ENCODE measurements around the gene BRS3.
"Not testable (repeated sequence)": the region's sequence is repeated elsewhere in the genome, so short reads cannot be mapped to it uniquely, and the experiment has no call there.

Gene BRS3

DNA sequence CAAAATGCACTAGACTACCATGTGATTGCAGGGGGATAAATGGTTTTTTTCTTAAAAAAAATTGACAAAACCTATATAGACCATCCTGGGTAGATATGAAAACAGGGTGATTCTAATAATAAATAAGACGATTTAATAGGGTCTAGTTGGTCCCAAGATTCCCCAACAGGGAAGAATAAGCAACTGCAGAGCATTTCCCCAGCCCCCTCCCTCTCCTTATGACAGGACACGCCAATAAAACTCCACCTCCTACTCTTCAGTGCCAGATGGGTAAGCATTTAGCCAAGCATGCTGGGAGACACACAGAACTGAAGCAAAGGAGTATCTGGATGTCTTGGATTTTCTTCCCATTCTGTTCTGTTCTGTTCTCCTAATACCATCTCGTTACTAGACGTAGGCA is at the start of gene BRS3:
BRS3 (plus strand) TSS at position 301 of the 400 bp plus-strand sequence. CDS start 168 bp downstream, outside the sequence.
- DNase-seq: no peak

DNA sequence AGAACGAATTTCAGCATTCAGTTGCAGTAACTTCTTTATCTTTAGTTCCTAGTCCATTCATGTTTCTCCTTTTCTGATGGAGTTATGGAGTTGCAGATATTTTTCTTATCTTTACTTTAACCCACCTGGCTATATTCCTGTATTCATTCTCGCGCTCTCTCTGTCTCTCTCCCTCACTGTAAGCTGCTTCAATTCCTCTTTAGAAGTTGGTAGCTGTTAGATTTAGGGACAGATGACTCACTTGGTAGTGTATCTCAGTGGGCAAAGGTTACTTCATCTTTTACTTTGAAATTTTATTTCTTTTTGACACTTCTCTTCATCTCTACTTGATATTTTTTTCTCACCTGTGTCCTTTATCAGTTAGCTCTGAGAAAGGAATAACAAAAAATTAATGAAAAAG is 49.6 kb upstream of the BRS3 start:
- DNase-seq: no peak

DNA sequence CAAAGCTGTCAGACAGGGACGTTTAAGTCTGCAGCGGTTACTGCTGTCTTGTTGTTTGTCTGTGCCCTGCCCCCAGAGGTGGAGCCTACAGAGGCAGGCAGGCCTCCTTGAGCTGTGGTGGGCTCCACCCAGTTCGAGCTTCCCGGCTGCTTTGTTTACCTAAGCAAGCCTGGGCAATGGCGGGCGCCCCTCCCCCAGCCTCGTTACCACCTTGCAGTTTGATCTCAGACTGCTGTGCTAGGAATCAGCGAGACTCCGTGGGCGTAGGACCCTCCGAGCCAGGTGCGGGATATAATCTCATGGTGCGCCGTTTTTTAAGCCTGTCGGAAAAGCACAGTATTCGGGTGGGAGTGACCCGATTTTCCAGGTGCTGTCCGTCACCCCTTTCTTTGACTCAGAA is 42.1 kb upstream of the BRS3 start:
- not testable (repeated sequence) for DNase-seq

DNA sequence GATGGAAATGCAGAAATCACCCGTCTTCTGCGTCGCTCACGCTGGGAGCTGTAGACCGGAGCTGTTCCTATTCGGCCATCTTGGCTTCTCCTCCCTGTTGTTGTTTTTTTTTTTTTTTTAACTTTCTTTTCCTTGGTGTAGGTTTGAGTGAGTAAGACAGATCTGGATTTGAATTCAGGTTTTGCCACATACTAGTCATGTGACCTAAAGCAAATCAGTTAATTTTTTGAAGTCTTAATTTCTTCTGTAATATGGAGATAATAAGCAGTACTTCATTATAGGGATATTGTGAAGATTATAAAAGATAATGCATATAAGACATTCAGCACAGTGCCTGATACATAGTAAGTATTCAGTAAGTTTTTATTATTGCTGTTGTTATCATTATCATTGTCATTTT is 41.5 kb upstream of the BRS3 start:
- no peak for DNase-seq

DNA sequence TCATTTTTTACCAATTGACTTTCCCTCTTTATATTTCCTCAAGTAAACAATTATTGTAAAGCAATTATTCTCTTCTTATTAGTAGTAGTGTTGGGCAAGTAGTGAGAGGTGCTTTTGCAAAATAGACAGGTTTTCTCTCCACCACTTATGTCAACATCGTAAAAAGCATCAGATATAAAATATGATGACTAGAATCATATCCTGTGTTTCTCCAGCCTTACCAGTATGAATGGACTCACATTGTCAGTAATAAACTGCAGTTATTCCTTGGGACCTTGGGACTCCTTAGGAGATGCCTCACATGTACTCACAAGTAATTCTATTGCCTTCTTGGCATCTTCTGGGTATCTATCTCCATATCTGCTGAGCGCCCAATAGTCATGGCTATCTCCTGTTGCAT is 40.4 kb upstream of the BRS3 start:
- DNase-seq: no peak

DNA sequence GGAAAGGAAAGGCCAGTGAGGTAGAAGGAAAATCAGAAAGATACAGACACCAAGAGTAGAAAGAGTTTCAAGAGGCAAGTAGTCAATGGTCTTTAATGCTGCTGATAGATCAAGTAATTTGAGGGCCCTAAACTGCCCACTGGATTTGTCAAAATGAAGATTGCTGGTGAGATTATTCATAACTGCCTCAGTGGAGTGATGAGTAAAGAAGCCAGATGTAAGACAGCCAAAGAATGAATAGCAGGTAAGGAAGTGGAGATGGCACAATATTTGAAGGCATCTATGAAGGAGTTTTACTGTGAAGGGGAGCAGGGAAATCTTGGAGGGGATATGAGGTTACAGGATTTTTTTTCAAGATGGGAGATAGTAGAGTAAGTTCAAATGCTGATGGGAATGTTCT is 39.8 kb upstream of the BRS3 start:
- no peak for DNase-seq

DNA sequence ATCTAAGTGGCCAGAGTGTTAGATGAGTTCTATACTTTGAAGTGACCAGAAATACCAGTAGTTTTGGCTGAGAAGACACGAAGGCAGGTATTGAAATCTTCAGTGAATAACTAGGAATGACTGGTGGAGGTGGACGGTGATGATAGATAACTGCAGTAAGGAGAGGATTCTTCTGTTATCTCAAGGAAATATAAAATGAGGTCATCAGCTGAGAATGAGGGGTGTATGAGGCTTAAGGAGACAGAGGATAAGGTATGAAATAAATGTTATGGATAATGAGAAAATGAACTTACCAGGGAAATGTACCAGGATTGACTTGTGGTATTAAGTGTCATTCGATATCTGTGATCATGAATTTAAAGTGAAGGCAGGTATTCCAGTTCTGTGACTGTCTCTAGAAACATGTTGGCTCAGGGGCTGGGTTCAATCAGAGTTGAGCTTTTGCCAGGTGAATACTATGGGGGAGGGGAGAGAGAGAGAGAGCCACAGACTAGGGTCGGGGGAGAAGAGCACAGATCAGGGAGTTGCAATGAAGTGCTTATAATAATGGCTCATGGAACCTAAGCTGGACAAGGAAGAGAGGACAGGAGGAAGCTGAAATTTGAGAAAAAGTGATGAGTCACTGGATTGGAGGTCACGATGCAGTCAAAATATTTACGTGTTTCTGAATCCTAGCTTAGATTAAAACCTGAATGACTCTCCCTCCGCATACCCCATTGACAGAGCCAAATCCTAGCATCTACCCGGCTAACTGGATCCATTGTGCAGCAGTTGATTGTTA is 37.5 kb upstream of the BRS3 start:
- no peak for DNase-seq

DNA sequence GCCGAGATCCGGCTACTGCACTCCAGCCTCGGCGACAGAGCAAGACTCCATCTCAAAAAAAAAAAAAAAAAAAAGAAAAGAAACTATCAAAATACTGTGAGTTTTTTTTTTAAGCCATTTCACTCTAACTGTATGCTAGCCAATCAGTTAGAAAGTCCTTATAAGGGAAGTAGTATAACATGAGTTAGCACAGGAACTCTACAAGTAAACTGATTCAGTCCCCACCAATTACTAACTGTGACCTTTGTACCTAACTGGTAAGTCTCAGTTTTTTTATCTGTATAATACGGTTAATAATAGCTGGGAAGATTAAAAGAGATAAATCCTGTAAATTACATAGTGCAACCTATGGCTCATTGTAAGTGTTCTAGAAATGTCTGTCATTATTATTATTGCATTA is 35.1 kb upstream of the BRS3 start:
- DNase-seq: no peak

DNA sequence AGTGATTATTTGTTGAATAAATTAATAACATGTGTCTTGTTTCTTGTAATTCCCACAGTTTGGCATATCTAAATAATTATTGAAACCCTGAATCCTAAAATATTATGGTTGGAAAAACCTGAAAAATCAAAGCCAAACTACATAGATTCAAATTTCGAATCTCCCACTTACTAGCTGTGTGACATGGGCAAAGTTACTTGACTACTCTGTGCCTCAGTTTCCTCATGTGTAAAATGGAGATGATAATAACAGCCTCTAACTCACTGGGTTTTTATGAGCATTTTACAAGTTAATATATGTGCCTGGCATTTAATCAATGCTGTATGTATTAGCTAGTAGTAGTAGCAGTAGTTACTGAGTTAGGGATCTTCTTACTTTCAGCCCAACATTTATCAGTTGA is 34.6 kb upstream of the BRS3 start:
- no peak for DNase-seq

DNA sequence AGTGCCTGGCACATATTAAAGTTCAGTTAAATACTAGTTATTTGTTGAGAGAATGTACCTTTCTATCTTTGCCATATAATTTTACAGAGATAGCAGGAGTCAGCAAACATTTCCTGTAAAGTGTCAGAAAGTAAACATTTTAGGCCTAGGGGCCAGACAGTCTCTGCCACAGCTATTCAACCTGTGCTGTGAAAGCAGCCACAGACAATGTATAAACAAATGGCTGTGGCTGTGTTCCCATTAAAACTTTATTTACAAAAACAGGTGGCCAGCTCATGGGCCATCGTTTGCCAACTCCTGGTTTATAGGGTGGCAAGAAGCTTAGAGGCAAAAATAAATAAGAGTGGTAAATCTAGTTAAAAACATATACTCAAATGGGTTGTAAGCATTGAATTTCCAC is 34.0 kb upstream of the BRS3 start:
- DNase-seq: no peak

DNA sequence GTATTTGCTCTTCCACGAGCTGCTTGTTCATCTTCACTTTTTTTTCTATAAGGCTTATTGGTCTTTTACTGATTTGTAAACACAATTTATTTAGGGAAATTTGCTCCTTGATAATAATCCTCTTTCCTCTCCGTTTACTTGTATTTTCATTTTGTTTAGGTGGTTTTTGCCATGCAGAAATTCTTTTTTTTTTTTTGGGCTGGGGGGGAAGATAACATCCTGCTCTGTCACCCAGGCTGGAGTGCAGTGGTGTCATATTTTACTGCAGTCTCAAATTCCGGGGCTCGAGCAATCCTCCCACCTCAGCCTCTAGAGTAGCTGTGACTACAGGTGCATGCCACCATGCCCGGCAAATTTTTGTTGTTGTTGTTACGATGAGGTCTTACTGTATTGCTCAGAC is 31.6 kb upstream of the BRS3 start:
- DNase-seq: no peak

DNA sequence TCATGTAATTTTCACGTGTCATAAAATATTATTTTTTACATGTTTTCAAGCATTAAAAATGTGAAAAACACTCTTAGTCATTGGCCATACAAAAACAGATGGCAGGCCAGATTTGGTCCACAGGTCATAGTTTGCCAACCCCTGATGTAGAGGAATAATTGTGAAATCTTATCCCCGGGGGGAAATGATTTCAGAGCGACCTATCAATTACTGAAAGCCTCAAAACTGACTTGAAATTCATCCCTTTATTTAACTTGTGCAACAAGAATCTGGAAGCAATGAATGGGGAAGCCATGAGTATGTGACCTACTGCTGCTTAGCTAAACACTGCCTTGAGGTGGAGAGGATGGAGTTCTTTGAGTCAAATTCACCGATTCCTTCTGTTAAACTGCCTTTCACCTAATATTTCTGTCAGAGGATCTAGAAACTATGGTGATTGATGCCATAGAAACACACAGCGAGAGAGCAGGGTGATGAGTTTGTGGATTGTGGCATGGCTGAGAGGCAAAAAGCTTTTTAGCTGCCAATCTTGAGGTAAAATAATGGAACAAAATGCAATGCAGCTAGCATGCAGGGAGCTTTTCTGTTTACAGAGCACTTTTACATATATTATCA is 30.3 kb upstream of the BRS3 start:
- no peak for DNase-seq

DNA sequence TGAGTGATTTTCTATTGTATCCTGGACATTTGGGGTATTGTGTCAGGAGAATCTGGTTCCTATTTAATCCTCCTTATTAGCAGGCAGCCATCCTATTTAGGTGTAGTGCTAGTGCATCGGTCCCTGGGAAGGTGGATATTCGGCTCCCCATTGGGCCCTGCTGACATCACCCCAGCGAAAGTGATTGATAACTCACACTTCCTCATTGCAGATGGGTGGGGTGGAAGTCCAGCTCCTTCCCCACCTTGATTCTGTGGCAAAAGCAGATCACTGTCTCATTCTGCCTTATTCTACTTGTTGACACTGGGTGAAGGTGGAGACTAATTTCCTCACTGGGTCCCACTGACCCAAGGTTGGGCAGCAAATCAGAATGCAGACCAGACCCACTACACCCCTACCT is 23.2 kb upstream of the BRS3 start:
- no peak for DNase-seq

DNA sequence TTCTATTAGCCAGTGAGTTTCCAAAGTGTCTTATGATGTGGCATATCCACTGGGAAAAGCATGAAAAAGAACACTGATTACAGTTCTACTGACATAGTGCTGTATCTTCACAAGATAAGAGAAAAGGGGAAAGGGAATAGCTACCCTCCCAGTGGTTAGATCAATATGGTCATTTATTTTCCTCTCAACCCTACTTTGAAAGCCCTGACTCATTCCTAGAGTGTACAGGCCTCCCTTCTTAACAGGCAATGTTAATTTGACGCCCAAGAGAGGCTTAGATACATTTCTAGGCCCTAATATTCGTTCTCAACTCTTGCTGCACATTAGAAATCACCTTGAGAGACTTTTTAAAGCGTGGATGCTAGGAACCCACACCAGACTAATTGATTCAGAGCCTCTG is 20.4 kb upstream of the BRS3 start:
- DNase-seq: no peak

DNA sequence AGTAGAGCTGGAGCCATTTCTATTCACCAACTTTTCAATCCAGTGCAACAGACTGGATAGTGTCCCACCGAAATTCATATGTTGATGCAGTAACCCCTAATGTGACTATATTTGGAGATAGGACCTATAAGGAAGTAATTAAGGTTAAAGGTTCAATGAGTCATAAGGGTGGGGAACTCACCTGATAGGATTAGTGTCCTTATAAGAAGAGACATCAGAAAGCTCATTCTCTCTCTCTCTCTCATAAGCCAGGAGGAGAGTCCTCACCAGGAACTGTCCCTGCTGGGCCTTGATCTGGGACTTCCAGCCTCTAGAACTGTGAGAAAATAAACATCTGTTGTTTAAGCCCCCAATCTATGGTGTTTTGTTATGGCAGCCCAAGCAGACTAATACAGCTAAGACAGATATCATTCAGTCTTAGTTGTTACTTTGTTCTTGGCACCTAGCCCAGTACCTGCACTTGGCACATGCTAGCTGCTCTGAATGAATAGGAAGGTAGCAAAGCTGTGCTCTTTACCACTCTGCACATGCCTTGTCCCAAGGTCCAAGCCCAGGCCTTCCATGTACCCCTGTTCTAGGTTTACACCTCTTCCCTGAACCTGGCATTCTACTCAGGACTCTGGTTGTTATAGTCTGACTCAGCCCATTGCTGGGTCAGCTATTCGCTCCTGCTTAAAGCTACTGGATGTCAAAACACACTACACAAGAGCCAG is 19.2 kb upstream of the BRS3 start:
- DNase-seq: no peak

DNA sequence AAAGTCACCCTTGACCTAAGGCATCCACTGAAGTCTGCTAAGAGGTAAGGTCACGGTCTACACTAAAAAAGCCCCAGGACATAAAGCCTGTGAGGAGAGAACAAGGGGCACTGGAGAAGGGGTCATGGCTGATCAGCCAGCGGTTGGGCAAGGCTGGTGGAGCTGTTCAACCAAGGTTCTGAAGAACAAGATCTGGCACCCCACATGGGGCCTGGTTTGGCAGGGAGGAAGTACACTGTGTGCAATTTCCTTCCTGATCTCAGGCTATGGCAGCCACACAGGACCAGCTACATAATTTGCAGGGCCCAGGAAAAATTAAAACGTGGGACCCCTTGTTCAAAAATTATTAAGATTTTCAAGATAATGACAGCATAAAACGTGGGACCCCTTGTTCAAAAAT is 14.1 kb upstream of the BRS3 start:
- no peak for DNase-seq

DNA sequence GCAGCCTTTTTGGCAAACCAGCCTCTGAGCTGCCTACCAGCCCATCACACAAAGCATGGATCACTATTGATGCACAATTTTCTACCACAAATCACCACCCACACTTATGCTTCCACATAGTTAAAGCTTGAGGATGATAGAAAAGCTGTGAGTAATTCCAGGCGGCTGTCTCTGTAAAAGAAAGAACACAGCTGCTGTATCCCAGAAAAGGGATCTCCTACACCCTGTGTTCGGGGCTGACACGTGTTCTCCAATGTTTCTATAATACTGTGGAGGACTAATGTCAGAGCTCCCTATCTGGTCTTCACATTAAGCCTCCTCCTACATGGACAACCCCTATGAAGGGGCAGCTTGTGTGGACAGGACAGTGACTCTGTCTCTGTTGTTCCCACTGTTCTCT is 12.5 kb upstream of the BRS3 start:
- no peak for DNase-seq

DNA sequence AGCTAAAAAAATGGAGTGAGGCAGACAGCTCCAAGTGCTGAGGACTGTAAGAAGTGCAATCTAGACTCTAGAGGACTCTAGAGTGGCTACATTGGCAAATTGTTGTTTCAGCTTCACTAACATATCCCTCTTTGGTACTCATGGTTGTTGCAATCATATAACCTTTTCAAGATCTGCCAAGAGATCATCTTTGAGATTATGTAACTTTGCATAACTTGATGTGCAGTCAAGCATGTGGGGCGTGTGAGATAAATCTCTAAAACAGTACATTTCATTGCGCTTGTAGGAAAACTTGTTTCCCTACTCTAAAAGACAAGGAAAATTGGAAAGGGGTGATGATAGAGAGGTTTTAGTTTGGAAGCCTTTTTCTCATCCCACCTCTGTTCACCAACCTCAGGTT is 11.2 kb upstream of the BRS3 start:
- no peak for DNase-seq

DNA sequence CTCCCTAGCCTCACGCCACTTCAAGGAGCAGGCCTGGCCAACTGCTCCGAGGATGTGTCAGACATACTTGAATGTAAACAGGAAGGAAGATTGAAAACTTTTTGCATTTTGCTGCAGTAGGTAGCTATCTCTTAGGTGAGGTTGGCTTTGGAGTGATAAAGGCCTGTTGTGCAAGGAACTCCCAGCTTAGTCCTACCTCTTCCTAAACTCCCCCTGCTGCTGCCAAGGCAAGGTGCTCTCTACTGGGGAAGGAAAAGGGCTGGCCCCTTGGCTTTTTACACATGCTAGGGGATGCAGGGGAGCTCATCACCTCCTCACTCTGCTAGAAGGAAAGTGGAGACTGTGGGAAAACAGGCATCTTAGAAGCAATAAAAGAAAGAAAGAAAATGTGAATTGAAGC is 10.7 kb upstream of the BRS3 start:
- DNase-seq: no peak

DNA sequence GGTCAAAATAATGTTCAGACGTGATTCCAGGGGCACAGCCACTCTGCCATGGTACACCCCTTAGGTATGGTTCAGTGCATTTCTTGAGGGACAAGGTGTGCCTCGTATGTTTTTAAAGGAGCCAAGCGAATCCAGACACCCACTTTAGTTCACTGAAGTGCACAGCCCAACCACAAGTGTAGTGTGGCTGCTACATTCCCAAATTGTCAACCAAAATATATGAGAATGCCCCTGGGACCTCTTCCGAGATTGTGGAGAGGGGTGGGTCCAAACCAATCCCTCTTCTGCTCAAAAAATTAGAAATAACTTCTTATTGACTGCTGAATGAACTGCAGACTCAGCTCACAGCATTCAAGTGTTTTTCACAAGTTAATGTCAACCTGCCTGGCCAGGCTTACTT is 7.4 kb upstream of the BRS3 start:
- DNase-seq: no peak

DNA sequence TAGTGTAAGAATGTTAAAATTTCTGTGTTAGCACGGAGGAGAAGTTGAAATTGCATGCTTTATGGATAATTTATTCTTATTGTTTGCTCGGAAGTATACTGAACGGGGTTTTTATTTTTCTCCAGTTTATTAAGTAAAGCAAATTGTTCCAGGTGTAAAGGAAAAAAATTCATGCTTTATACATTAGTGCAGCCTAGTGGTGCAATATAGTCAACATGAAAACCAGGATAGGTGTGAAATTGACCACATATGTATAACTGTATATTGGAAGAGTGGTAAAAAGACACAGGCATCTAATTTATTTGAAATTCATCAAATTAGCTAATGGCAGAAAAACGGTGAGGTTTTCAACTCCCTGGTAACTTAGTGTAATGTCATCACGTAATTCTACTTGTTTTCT is 959 bp downstream of the BRS3 start:
- DNase-seq: no peak

DNA sequence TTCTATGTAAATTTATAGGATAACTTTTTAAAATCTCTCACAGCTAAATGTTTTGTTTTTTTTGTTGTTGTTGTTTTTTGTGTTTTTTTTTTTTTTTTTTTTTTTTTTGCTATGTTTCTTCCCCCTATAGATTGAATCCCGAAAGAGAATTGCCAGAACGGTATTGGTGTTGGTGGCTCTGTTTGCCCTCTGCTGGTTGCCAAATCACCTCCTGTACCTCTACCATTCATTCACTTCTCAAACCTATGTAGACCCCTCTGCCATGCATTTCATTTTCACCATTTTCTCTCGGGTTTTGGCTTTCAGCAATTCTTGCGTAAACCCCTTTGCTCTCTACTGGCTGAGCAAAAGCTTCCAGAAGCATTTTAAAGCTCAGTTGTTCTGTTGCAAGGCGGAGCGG is 4.1 kb downstream of the BRS3 start:
- no peak for DNase-seq

DNA sequence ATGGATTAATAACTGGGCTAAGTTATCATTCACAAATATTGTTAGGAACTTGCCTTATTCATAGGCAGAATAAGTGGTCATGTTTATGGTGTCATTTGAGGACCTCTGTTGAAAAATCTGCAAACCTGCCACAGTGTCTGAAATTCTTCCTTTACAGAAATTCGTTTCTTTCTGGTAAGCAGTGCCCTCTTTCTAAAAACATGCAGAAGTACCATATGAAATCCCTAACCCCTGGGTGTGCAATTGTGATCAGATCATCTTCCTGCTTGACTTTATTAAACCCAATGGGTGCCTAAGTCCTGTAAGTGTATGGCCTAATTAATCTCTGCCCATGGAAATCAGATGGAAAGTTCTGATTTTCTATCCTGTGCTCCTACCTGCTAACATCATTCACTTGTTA is 5.3 kb downstream of the BRS3 start:
- DNase-seq: no peak

DNA sequence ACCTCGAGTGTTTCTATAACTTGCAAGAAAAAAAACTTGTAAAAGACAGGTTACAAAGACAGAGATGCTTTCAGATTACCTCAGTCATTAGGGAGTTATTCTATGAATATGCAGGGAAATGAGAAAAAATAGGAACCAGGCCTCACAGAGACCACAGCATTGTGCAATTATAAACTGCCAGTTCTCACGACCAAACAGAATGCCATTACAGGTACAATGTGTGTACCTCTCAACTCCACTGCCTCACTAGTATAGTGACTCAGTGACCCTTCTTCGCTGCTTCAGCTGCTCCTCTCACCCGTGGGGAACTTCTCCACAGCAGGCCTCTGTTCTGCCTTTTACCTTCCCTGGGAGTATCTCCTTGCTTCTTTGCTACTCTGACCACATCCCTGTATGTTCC is 7.3 kb downstream of the BRS3 start:
- DNase-seq: no peak
